GM21576 (cell line): ENCODE data around the gene CCDC191.

Experiments used
- ATAC-seq: cut with Tn5 transposase; IDR thresholded peaks from one replicate; pipeline ENCODE4 v1.9.1; 2021; ENCODE audit warnings: mild to moderate bottlenecking, moderate library complexity; ENCODE audit not compliant: unreplicated experiment

The CCDC191 gene

GRCh38 chr3:114058646-114059045 lies 2.3 kb upstream of the CCDC191 start:
- ATAC-seq, result no peak

- ATAC-seq, result peak; percentile 6
Measured at GRCh38 chr3:114057011-114057347, 653 bp upstream of the CCDC191 start.

- no peak for ATAC-seq
Measured at GRCh38 chr3:114052216-114052615, 4.1 kb downstream of the CCDC191 start.

GRCh38 chr3:114043205-114043604 lies 13.1 kb downstream of the CCDC191 start:
- no peak for ATAC-seq

DNA sequence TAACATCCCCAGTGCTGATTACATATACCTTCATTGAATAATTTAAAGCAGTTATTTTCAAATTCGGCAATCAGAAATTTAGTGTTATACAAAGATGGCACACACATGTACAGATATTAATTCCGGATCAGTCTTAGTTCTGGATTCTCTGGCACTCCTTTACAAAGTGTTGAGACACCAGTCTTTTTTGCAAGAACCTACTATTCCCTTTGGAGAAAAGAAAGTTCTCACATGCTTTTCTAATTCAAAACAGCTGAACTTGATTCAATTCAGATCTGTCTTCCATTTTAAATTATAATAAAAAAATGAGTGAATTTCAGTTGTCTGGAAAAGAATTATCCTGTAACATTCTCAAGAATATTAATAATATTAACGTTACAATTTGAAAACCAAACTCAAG lies 20.4 kb downstream of the CCDC191 start:
- no peak for ATAC-seq

DNA sequence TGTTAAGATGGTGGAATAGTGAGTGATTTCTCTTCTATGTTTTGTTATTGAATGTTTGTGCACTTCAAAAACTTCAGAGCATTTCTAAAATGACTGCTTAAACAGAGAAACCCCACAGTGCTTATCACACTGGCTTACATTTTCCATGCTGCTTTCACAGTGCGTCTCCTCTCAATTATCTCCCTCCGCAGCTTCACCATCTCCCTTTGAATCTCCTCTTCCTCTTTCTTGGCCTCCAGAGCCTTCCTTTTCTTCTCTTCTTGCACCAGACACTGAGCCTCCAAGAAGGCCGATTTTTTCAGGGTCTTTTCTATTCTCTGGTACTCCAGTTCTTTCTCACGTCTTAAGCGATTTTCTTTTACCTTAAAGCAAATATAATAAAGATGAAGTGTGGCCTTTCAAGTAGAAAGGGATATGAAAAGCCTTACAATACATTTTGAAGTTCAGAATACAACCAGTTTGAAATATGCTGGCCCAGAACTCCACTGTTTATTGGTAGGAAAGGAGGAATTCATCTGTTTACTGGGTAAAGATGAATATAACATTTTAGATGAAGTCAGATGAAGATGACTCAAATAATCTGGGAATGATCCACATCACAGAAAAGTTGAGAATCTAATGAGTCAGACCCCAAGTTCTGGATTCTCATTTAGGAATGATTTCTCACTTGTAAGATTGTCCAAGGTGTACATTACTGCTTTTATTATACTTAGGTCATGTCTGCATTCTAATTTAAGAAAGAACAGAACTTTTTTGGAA lies 21.4 kb downstream of the CCDC191 start:
- no peak for ATAC-seq

- ATAC-seq, result no peak
Measured at GRCh38 chr3:114034211-114034610, 22.1 kb downstream of the CCDC191 start.

- ATAC-seq, result no peak
Measured at GRCh38 chr3:114033721-114034120, 22.6 kb downstream of the CCDC191 start.

GRCh38 chr3:114026331-114026730 lies 30.0 kb downstream of the CCDC191 start:
- ATAC-seq, result no peak

- no peak for ATAC-seq
Measured at GRCh38 chr3:114025451-114025850, 30.9 kb downstream of the CCDC191 start.

DNA sequence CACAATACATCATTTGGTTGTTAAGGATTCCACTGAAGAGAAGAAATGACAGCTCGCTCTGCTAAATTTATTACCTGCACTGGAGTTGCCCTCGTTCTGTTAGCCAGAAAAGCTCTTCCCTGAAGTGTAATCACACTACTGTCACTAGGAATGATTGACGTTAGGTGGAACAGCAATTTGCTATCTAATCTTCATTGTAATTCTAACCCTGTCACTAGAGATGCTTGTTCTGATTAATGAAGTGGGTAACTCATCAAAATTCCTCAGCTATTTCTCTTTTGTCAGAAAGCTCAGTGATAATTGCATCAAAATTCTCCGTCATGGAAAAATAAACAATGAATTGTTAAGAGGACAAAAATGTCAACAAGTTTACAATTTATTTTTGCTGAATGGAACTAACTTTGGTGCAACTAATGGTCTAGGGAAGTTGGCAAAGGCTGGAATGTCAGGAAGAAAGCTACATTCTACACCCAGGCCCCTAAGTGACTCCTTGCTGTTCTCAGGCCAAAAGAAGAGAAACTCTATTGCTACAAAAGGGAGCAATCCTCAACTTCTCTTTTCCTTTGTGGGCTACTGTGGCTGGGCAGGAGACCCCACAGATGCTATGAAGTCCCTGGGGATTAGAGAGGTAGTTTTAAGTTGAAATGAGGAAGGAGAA lies 34.1 kb downstream of the CCDC191 start:
- no peak for ATAC-seq

- no peak for ATAC-seq
Measured at GRCh38 chr3:114020907-114021306, 35.4 kb downstream of the CCDC191 start.

- ATAC-seq, result no peak
Measured at GRCh38 chr3:114019486-114019885, 36.8 kb downstream of the CCDC191 start.

DNA sequence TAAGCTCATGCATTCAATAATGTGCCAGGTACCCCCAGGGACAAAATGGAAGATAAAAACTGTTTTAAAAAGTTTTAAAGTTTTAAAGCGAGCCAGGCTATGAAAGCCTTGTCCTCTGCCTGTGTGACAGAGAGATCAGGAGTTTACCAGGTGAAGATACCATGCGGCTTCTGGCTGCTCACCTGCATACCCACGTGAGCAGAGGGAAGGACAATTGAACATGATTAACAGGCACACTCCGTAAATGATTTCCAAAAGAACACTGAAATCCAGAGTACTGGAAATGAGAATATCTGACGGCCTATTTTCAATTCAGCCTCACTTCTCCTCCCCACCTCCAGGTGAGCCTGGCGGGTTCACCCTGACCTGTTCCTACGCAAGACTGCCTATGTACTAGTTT lies 42.1 kb downstream of the CCDC191 start:
- ATAC-seq, result no peak

GRCh38 chr3:114011059-114011797 lies 45.1 kb downstream of the CCDC191 start:
- peak; percentile 93 for ATAC-seq

DNA sequence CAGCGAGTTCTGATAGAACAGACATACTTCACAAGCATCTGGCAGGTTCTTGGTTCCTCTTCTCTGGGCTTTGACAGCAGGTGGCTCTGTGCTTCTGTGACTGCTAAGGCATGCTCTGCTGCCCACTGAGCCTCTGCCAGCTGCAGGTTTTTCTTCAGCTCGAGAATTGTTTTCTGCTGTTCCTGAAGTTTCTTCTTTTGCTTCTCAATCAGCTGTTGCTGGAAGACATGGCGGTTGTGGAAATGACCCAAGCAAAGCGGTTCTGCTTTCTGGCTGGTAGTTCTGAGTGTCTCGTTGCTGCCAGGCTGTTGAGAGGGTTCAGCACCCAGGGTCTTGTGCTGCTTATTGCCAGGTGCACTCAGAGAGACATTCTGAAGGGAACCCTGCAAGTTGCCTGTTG lies 50.8 kb downstream of the CCDC191 start:
- ATAC-seq, result peak; percentile 98

GRCh38 chr3:113985541-113985940 lies 70.8 kb downstream of the CCDC191 start:
- ATAC-seq, result peak; percentile 79

DNA sequence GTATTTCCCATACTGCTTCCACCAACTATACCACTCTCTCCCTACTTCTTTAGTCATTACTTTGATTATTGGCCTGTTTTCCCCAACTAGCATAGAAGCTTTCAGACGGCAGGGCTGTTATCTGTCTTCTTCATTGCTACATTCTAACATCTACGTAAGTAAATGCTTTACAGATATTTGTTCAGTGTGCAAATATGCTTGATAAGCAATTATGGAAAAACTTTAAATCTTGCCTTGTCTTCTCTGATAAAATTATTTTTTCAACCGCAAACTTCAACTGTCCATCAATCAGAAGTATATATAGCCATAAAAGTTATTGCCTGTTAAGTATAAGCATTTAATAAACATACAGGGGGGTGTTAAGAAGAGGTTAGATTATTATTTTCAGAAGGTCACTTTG lies 72.8 kb downstream of the CCDC191 start:
- no peak for ATAC-seq

DNA sequence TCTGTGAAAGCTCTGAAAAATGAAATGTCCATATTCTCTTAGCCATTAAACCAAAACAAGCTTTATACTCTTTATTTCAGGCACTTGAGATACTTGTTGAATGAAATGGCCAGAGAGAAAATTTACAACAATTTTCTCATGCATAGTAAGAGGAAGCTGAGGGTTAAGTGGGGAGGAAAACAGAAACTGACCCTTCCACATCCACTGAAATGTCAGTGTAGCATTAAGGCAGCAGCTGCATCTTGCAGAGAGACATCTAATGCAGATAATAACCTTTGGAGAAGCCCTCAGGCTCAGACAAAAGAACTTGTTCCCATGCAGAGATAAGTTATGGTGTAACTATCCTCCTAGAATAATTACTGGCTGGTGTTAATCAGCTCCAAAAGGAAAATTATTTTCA lies 74.5 kb downstream of the CCDC191 start:
- ATAC-seq, result no peak

DNA sequence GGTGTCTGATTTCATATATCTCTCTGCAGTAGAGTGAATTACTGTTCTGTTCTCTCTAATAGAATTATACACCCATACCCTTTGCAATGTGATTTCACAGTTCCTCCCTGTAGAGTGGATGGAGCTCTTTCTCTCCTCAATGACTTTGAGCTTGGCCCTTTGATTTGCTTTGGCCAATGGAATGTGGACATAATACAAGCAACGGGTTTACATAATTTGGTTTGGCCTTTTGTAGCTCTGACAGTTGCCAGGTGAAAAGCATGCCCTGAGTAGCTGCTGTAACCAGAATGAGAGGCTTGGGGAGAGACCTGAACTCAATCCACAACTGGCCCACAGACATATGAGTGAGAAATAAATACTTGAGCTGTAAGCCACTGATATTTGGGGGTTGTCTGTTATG lies 76.4 kb downstream of the CCDC191 start:
- ATAC-seq, result no peak

- ATAC-seq, result no peak
Measured at GRCh38 chr3:113977822-113978221, 78.5 kb downstream of the CCDC191 start.

DNA sequence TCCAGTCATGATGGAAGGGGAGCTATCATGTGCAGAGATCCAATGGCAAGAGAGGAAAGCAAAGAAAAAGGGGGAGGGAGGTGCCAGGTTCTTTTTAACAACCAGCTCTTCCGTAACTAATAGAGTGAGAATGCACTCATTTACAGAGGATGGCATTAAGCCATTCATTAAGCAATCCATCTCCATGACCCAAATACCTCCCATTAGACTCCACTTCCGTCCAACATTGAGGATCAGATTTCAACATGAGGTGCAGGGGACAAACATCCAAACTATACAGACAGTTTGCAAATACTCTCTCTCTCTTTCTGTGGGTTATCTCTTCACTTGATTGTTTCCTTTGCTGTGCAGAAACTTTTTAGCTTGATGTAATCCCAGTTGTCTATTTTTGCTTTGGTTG lies 87.3 kb downstream of the CCDC191 start:
- no peak for ATAC-seq
